Epidermal melanocyte (primary cell): ENCODE results near the gene NXPE4.
"Not testable (repeated sequence)": the region's sequence is repeated elsewhere in the genome, so short reads cannot be mapped to it uniquely, and the experiment has no call there.

Experiments used
- DNase-seq: peaks from one replicate; pipeline ENCODE4 v3.0.0; 2011; ENCODE audit warnings: low spot score; ENCODE audit not compliant: insufficient read length

NXPE4 gene

DNA sequence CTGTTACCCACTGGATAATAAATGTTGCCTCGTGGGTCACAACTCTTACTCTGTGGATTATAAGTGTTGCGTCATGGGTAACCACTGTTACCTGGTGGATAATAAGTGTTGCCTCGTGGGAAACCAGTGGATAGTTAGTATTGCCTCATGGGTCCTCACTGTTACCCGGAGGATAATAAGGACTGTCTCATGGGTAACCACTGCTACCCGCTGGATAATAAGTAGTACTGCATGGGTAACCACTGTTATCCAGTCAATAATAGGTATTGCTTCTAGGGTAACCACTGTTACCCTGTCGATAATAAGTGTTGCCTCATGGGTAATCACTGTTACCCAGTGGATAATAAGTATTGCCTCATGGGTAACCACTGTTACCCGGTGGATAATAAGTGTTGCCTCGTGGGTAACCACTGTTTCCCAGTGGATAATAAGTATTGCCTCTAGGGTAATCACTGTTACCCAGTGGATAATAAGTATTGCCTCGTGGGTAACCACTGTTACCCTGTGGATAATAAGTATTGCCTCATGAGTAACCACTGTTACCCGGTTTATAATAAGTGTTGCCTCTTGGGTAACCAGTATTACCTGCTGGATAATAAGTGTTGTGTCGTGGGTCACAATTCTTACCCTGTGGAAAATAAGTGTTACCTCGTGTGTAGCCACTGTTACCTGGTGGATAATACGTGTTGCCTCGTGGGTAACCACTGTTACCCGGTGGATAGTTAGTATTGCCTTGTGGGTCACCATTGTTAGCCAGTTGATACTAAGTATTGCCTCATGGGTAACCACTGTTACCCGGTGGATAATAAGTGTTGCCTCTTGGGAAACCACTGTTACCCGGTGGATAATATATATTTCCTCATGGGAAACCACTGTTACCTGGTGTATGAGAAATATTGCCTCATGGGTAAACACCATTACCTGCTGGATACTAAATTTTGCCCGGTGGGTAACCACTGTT, 15.7 kb upstream of the NXPE4 start:
- DNase-seq = no peak

DNA sequence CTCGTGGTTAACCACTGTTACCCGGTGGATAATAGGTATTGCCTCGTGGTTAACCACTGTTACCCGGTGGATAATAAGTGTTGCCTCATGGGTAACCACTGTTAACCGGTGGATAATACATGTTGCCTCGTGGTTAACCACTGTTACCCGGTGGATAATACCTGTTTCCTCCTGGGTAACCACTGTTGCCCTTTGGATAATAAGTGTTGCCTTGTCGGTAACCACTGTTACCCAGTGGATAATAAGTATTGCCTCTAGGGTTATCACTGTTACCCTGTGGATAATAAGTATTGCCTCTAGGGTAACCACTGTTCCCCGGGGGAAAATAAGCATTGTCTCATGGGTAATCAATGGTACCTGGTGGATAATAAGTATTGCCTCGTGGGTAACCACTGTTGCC, 15.0 kb upstream of the NXPE4 start:
- DNase-seq = no peak

DNA sequence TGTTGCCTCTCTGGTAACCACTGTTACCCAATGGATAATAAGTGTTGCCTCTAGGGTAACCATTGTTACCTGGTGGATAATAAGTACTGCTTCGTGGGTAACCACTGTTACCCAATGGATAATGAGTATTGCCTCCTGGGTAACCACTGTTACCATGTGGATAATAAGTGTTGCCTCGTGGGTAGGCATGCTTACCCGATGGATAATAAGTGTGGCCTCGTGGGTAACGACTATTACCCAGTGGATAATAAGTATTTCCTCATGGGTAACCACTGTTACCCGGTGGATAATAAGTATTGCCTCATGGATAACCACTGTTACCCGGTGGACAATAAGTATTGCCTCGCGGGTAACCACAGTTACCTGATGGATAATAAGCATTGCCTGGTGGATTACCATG, 13.8 kb upstream of the NXPE4 start:
- no peak for DNase-seq

DNA sequence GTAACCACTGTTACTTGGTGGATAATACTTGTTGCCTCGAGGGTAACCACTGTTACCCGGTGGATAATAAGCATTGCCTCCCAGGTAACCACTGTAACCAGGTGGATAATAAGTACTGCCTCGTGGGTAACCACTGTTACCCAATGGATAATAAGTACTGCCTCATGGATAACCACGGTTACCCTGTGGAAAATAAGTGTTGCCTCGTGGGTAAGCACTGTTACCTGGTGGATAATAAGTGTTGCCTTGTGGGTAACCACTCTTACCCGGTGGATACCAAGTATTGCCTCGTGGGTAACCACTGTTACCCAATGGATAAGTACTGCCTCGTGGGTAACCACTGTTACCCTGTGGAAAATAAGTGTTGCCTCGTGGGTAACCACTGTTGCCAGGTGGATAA, 13.0 kb upstream of the NXPE4 start:
- DNase-seq = not testable (repeated sequence)

DNA sequence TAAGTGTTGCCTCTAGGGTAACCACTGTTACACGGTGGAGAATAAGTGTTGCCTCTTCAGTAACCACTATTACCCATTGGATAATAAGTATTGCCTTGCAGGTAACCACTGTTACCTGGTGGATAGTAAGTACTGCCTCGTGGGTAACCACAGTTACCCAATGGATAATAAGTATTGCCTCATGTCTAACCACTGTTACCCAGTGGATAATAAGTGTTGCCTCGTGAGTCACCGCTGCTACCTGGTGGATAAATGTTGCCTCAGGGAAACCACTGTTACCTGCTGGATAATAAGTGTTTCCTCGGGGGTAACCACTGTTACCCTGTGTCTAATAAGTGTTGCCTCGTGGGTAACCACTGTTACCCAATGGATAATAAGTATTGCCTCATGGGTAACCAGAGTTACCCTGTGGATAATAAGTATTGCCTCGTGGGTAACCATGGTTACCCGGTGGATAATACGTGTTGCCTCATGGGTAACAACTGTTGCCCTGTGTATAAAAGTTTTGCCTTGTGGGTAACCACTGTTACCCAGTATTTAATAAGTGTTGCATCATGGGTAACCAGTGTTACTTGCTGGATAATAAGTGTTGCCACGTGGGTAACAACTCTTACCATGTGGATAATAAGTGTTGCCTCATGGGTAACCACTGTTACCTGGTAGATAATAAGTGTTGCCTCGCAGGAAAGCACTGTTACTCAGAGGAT, 12.3 kb upstream of the NXPE4 start:
- no peak for DNase-seq

GRCh38 chr11:114606802-114607075, 11.2 kb upstream of the NXPE4 start:
- not testable (repeated sequence) for DNase-seq

GRCh38 chr11:114606003-114606801, 10.6 kb upstream of the NXPE4 start:
- no peak for DNase-seq

DNA sequence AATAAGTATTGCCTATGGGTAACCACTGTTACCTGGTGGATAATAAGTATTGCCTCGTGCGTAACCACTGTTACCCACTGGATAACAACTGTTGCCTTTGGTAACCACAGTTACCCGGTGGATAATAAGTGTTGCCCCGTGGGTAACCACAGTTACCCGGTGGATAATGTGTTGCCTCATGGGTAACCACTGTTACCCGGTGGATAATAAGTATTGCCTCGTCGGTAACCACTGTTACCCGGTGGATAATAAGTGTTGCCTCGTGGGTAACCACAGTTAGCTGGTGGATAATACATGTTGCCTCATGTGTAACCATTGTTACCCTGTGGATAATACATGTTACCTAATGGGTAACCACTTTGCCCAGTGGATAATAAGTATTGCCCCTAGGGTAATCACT, 9.8 kb upstream of the NXPE4 start:
- no peak for DNase-seq

DNA sequence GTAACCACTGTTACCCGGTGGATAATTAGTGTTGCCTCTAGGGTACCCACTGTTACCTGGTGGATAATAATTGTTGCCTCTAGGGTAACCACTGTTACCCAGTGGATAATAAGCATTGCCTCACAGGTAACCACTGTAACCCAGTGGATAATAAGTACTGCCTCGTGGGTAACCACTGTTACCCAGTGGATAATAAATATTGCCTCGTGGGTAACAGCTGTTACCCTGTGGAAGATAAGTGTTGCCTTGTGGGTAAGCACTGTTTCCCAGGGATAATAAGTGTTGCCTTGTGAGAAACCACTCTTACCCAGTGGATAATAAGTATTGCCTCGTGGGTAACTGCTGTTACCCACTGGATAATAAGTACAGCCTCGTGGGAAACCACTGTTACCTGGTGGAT, 9.3 kb upstream of the NXPE4 start:
- no peak for DNase-seq

GRCh38 chr11:114604179-114604813, 8.7 kb upstream of the NXPE4 start:
- DNase-seq = no peak

DNA sequence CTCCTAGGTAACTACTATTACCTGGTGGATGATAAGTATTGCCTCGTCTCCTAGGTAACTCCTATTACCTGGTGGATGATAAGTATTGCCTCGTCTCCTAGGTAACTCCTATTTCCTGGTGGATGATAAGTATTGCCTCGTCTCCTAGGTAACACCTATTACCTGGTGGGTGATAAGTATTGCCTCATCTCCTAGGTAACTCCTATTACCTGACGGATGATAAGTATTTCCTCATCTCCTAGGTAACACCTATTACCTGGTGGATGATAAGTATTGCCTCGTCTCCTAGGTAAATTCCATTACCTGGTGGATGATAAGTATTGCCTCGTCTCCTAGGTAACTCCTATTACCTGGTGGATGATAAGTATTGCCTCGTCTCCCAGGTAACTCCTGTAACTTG, 7.6 kb upstream of the NXPE4 start:
- DNase-seq = not testable (repeated sequence)

DNA sequence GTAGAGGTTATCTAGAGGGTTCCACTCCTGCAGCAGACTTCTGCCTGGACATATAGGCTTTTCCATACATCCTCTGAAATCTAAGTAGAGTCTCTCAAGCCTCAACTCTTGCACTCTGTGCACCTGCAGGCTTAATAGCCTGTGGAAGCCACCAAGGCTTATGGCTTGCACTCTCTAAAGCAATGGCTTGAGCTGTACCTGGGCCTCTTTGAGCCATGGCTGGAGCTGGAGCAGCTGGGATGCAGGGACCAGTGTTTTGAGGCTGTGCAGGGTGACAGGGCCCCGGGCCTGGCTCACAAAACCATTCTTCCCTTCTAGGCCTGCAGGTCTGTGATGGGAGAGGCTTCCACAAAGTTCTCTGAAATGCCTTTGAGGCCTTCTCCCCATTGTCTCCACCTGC, 2.9 kb upstream of the NXPE4 start:
- DNase-seq = no peak

- no peak for DNase-seq
These were observed 761 bp upstream of the NXPE4 start for GRCh38 chr11:114596175-114596919.

GRCh38 chr11:114594703-114595102, 883 bp downstream of the NXPE4 start:
- no peak for DNase-seq

DNA sequence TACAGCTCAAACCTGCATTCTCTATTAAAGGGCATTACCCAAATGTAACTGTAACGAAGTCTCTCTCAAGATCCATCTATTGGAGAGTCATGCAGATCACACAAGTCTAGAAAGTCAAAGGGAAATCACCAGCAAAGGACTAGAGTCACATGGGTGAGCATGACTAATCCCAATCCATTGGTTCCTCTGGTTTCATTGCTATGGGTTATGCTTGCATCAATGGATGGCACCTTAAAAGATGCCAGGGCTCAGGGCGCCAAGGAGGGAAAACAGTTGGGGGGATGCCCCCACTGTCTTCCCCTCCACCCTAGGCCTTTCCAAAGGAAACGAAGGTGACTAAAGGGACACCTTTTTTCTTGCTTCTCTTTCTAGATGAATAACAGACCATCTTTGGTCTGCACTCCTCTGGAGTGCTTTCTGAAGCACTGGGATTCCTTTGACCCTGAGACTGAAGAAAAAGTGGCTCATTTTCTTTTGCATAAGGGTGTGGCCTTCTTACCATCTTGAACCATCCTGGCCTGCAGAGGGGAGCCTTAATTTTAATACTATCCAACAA, 8.1 kb downstream of the NXPE4 start:
- no peak for DNase-seq

DNA sequence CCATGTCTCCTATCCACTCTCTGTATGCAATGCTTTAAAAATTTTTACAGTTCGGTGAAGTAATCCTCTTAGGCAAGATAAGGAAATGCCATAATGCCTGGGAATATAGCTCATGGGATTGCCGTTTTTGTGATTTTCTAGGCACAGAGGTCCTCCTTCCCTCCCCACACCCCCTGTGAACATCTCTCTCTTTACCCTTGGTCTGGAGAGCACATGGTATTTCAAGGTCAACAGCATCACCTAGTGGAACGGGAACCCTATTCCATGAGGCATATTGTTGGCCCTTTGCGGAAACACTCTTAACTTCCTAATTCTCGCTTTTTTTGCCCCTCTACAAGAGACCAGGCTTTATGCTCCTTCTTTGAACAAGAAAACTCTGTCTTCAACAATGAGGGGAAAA, 8.8 kb downstream of the NXPE4 start:
- DNase-seq = no peak

GRCh38 chr11:114571712-114572111, 23.9 kb downstream of the NXPE4 start:
- DNase-seq = no peak

- DNase-seq = no peak
These were observed 25.8 kb downstream of the NXPE4 start for GRCh38 chr11:114569801-114570200.

- no peak for DNase-seq
These were observed 29.3 kb downstream of the NXPE4 start for GRCh38 chr11:114566276-114566675.

GRCh38 chr11:114564831-114565230, 30.8 kb downstream of the NXPE4 start:
- no peak for DNase-seq

- no peak for DNase-seq
These were observed 32.5 kb downstream of the NXPE4 start for GRCh38 chr11:114563077-114563476.
